Uterus (tissue), 2 donors: ENCODE results near the gene ADORA3.

Source experiments
- POLR2A ChIP-seq, 2 donors: fragments of 450-650 bp; IDR thresholded peaks; one replicate each; pipeline ENCODE4 v1.6.1; 2016; ENCODE audit warnings: antibody characterized with exemption in 2 of 2, mild to moderate bottlenecking in 1 of 2, moderate library complexity in 1 of 2
- TF ChIP-seq, protein P1 (sequence below), 4 experiments: fragments of 200-600 bp in 2 of 4; fragments of 450-650 bp in 2 of 4; sonication (generic) in 2 of 4; IDR thresholded peaks; one replicate each; pipeline ENCODE4 v1.5.1; 2016 to 2019; ENCODE audit warnings: antibody characterized with exemption in 4 of 4, mild to moderate bottlenecking in 2 of 4, moderate library complexity in 1 of 4

DNA sequence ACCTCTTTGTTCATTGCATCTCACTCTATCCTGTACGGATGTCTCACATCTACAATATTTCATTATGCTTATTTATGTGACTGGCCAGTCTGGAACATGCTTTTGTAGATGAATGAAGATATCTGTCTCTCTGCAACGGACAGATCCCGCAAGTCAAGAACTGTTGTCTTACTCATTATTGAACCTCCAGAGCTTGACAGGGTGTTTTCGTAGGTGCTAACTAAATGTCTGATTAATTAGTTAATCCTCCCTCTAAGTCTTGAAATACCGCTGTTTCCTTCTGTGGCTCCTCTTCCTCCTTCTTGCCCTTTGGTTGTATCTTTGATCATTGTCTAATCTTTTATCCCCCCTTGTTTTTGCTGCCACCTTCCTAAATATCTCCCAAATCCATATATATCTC lies 32.8 kb downstream of the ADORA3 start:
- TF ChIP-seq, protein P1, sequence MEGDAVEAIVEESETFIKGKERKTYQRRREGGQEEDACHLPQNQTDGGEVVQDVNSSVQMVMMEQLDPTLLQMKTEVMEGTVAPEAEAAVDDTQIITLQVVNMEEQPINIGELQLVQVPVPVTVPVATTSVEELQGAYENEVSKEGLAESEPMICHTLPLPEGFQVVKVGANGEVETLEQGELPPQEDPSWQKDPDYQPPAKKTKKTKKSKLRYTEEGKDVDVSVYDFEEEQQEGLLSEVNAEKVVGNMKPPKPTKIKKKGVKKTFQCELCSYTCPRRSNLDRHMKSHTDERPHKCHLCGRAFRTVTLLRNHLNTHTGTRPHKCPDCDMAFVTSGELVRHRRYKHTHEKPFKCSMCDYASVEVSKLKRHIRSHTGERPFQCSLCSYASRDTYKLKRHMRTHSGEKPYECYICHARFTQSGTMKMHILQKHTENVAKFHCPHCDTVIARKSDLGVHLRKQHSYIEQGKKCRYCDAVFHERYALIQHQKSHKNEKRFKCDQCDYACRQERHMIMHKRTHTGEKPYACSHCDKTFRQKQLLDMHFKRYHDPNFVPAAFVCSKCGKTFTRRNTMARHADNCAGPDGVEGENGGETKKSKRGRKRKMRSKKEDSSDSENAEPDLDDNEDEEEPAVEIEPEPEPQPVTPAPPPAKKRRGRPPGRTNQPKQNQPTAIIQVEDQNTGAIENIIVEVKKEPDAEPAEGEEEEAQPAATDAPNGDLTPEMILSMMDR (IDR thresholded peaks at IDR 0.05), result no peak
- no peak for TF ChIP-seq POLR2A (IDR thresholded peaks at IDR 0.05)
